Glutamatergic neuron (in vitro differentiated cells): ENCODE measurements around the gene FGF8. TPM values are rescaled to one million over a fixed set of nuclear protein-coding genes. Genes with fewer than 3 reads are reported as not detected.
A peak's percentile ranks its signal among the peaks of the same experiment; 100 is the strongest.
"Not testable (repeated sequence)": the region's sequence is repeated elsewhere in the genome, so short reads cannot be mapped to it uniquely, and the experiment has no call there.

Experiments used
- DNase-seq: peaks from one replicate; pipeline ENCODE4 v3.0.0; 2022
- H3K27ac Mint-ChIP-seq: one replicate; pipeline ENCODE4 v1.8.0; 2020; ENCODE audit warnings: mild to moderate bottlenecking, mixed read lengths, inconsistent platforms; ENCODE audit not compliant: unreplicated experiment
- H3K27me3 Mint-ChIP-seq: one replicate; pipeline ENCODE4 v1.8.0; 2020; ENCODE audit warnings: mild to moderate bottlenecking, moderate library complexity, mixed read lengths, inconsistent platforms; ENCODE audit not compliant: unreplicated experiment
- H3K36me3 Mint-ChIP-seq: one replicate; pipeline ENCODE4 v1.8.0; 2020; ENCODE audit warnings: mild to moderate bottlenecking, mixed read lengths, inconsistent platforms; ENCODE audit not compliant: unreplicated experiment
- H3K4me1 Mint-ChIP-seq: one replicate; pipeline ENCODE4 v1.8.0; 2020; ENCODE audit warnings: mild to moderate bottlenecking, low read depth, mixed read lengths, inconsistent platforms; ENCODE audit not compliant: unreplicated experiment
- H3K4me3 Mint-ChIP-seq: one replicate; pipeline ENCODE4 v1.8.0; 2020; ENCODE audit warnings: mild to moderate bottlenecking, mixed read lengths, inconsistent platforms; ENCODE audit not compliant: unreplicated experiment
- H3K9me3 Mint-ChIP-seq: one replicate; pipeline ENCODE4 v1.8.0; 2020; ENCODE audit warnings: mild to moderate bottlenecking, moderate library complexity, mixed read lengths, inconsistent platforms; ENCODE audit not compliant: unreplicated experiment
- total RNA-seq: library from RNA; stranded (reverse); fragmentation: NEBNext Ultra II Directional; extraction: Animal tissue kit (Norgen Biotek cat#: 25700); gene quantifications from one replicate; pipeline ENCODE4 v1.2.1, GENCODE V29; 2021; ENCODE audit not compliant: unreplicated experiment
- TF ChIP-seq, protein P1 (sequence below): fragments of 200-600 bp; sonication (generic); IDR thresholded peaks from one replicate; pipeline ENCODE4 v1.5.0; 2021; ENCODE audit not compliant: partially characterized antibody, unreplicated experiment

The FGF8 gene
- total RNA-seq, 1 donor from 2014 or later = 1.1 TPM

DNA sequence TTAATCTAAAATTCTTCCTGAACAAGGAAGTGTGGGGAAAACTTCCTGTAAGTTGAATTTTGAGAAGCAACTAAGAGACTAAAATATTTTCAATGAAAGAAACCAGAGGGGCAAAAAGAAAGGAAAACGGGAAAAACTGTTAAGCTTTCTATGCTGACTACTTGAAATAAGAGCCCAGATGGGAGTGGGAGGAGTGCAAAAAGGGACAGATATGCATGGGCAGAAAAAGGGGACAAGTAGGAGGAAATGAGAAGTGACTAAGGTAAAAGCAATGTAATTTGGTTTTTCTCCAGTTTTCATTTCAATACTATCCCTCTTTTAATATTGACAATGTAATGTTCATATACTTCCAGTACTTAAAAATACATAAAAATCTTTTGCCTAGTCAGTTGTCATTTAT lies 31.2 kb upstream of the FGF8 start:
- H3K36me3 Mint-ChIP-seq = peaks cover 9% of the 10 kb centered on the region
- H3K9me3 Mint-ChIP-seq = peaks cover 5% of the 10 kb centered on the region
- no peaks in the 10 kb centered on the region for H3K27me3 Mint-ChIP-seq
- H3K27ac Mint-ChIP-seq = no peak overlapping the region
- H3K4me3 Mint-ChIP-seq = no peak overlapping the region
- TF ChIP-seq, protein P1, sequence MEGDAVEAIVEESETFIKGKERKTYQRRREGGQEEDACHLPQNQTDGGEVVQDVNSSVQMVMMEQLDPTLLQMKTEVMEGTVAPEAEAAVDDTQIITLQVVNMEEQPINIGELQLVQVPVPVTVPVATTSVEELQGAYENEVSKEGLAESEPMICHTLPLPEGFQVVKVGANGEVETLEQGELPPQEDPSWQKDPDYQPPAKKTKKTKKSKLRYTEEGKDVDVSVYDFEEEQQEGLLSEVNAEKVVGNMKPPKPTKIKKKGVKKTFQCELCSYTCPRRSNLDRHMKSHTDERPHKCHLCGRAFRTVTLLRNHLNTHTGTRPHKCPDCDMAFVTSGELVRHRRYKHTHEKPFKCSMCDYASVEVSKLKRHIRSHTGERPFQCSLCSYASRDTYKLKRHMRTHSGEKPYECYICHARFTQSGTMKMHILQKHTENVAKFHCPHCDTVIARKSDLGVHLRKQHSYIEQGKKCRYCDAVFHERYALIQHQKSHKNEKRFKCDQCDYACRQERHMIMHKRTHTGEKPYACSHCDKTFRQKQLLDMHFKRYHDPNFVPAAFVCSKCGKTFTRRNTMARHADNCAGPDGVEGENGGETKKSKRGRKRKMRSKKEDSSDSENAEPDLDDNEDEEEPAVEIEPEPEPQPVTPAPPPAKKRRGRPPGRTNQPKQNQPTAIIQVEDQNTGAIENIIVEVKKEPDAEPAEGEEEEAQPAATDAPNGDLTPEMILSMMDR = no peak
- peaks cover 3% of the 10 kb centered on the region for H3K4me1 Mint-ChIP-seq
- DNase-seq = no peak

DNA sequence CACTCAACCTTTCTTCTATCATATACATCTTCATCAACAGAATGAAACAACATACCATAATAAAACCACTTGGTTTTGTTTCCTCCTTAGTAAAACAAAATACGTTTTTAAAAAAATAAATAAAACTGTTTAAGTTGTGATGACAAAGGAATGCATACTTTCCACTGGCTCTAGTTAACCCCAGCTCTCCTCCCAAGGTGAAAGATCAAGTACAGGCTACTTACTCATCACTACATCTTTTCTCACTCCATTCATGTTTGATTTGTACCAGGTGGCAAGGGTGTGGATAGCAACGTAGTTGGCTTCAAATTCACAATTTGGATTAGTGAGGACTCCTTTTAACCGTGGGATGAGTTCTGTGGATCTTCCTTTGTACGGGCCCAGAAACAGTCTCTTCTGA lies 27.6 kb upstream of the FGF8 start:
- peaks cover 7% of the 10 kb centered on the region for H3K9me3 Mint-ChIP-seq
- peak overlapping the region; percentile 23 for H3K27ac Mint-ChIP-seq
- no peak overlapping the region for H3K4me3 Mint-ChIP-seq
- H3K4me1 Mint-ChIP-seq = peaks cover 6% of the 10 kb centered on the region
- no peak for DNase-seq
- TF ChIP-seq, protein P1 = no peak
- no peaks in the 10 kb centered on the region for H3K27me3 Mint-ChIP-seq
- H3K36me3 Mint-ChIP-seq = peaks cover 9% of the 10 kb centered on the region

GRCh38 chr10:101797403-101798059 lies 21.6 kb upstream of the FGF8 start:
- Mint-ChIP-seq H3K27me3 (peaks cover 4% of the 10 kb centered on the region), H3K27ac (no peak overlapping the region), H3K4me1 (peaks cover 8% of the 10 kb centered on the region), H3K9me3 (peaks cover 4% of the 10 kb centered on the region), H3K4me3 (no peak overlapping the region), H3K36me3 (no peaks in the 10 kb centered on the region)
- DNase-seq = no peak
- TF ChIP-seq, protein P1 = no peak

- Mint-ChIP-seq H3K27me3 (peaks cover 6% of the 10 kb centered on the region), H3K9me3 (no peaks in the 10 kb centered on the region), H3K4me3 (no peak overlapping the region), H3K27ac (peak overlapping the region; percentile 38), H3K36me3 (no peaks in the 10 kb centered on the region), H3K4me1 (peaks cover 2% of the 10 kb centered on the region)
- DNase-seq = no peak
- TF ChIP-seq, protein P1 = no peak
These were observed 17.6 kb upstream of the FGF8 start for GRCh38 chr10:101793526-101793925.

- no peaks in the 10 kb centered on the region for H3K4me1 Mint-ChIP-seq
- no peak overlapping the region for H3K4me3 Mint-ChIP-seq
- no peaks in the 10 kb centered on the region for H3K9me3 Mint-ChIP-seq
- H3K27me3 Mint-ChIP-seq = peaks cover 6% of the 10 kb centered on the region
- no peak for DNase-seq
- H3K27ac Mint-ChIP-seq = no peak overlapping the region
- TF ChIP-seq, protein P1 = no peak
- H3K36me3 Mint-ChIP-seq = no peaks in the 10 kb centered on the region
These were observed 13.8 kb upstream of the FGF8 start for GRCh38 chr10:101789686-101790085.

GRCh38 chr10:101789231-101789630 lies 13.3 kb upstream of the FGF8 start:
- H3K4me1 Mint-ChIP-seq, H3K9me3 Mint-ChIP-seq, H3K27ac Mint-ChIP-seq, H3K36me3 Mint-ChIP-seq, DNase-seq, H3K27me3 Mint-ChIP-seq, H3K4me3 Mint-ChIP-seq: not testable (repeated sequence)
